Erythroblast (primary cell): ENCODE results near the gene CDH5.
"Not testable (repeated sequence)": the region's sequence is repeated elsewhere in the genome, so short reads cannot be mapped to it uniquely, and the experiment has no call there.

Experiments
- DNase-seq, 2 experiments: peaks; one replicate each; lab custom pipeline; 2025; lab: John Stamatoyannopoulos, UW
- GATA1 ChIP-seq: IDR thresholded peaks from 2 replicates; pipeline ENCODE4 v1.6.1; 2011; ENCODE audit warnings: low read depth, mild to moderate bottlenecking, control low read depth, low read length, moderate library complexity
- POLR2A ChIP-seq: IDR thresholded peaks from 2 replicates; pipeline ENCODE4 v1.6.1; 2011; ENCODE audit warnings: mild to moderate bottlenecking, low read length

The CDH5 gene

GRCh38 chr16:66442502-66443268 is 76.2 kb downstream of the CDH5 start:
- DNase-seq = no peak
- TF ChIP-seq GATA1 = no peak
- no peak for TF ChIP-seq POLR2A

DNA sequence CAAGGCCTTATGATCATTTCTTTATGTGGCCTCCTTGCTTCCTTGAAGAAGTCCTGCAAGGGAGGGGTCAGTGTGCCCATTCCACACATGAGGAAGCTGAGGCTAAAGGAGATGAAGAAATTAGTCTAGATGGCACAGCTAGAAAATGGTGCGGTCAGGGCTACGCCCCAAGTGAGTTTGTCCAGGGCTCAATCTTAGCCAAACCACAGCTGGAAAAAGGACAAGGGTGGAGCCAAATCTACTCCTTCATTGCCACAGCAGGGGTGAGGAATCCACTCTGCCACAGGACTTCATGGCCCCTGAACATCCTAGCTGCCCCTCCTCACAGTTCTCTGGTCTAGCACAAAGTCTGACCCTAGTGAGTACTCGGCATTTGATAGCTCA is 76.8 kb downstream of the CDH5 start:
- no peak for TF ChIP-seq POLR2A
- TF ChIP-seq GATA1 = no peak
- no peak for DNase-seq

DNA sequence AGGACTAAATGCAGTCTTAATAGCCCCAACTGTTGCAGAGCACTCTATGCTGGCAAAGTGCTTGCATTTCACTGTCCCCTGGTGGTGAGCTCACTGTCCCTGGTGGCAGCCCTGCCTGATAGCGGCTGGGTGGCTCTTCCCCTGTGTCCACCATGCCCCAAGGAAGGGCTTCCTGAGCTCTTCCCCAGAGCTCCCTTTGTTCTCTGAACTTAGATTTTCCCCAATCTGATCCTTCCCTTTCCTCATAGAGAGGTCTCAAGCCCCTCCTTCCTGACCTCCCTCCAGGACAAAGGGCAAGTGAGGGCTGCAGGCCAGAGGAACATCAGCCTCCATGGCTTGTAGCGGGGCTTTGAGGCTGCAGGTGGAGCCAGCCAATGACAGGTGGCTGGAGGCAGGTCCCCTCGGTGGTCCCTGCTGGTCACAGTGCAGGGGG is 77.6 kb downstream of the CDH5 start:
- TF ChIP-seq GATA1 (no peak), POLR2A (no peak)
- no peak for DNase-seq

- no peak for TF ChIP-seq GATA1
- TF ChIP-seq POLR2A = no peak
- DNase-seq = no peak
Measured at GRCh38 chr16:66446737-66447136, 80.2 kb downstream of the CDH5 start.

GRCh38 chr16:66447491-66447890 is 81.0 kb downstream of the CDH5 start:
- TF ChIP-seq GATA1 (no peak), POLR2A (no peak)

DNA sequence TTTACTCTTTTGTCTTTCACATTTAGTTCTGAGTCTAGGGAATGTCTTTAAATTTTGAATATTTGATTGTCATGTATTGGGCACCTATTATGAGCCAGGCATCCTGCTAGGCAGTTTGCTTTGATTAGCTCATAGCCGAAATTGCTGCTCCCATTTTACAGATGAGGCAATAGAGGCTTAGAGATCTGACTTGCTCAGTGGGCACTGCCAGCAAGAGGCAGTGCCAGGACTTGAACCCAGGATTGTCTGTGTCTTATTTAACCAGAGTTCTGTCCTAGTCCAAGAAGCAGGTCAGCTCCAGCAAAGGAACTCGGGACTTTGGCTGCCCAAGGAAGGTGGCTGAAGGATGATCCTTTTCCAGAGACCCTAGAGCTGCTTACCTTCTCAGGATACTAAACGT is 85.1 kb downstream of the CDH5 start:
- DNase-seq = no peak
- TF ChIP-seq GATA1 = no peak
- no peak for TF ChIP-seq POLR2A

More at GRCh38 chr16:66447491-66447890, 81.0 kb downstream of the CDH5 start:
- DNase-seq = no peak

DNA sequence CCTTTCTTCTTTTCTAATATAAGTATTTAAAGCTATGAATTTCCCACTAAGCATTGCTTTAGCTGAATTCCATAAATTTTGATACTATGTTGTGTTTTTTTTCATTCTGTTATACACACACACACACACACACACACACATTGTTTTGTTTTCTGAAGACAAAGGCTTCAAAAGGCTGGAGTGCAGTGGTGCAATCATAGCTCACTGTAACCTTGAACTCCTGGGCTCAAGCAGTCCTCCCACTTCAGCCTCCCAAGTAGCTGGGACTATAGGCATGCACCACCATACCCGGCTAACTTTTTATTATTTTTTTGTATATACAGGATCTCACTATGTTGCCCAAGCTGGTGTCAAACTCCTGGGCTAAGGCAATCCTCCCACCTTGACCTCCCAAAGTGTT is 86.7 kb downstream of the CDH5 start:
- DNase-seq = not testable (repeated sequence)
